CD4-positive, alpha-beta T cell (primary cell): Measurements from ENCODE around the gene FNIP2. TPM values are rescaled to one million over a fixed set of nuclear protein-coding genes. Genes with fewer than 3 reads are reported as not detected.

ENCODE experiments used
- ATAC-seq: fragments of 200-7000 bp; cut with Tn5 transposase; one replicate; pipeline ENCODE4 v1.10.0; 2022; ENCODE audit warnings: mild to moderate bottlenecking; ENCODE audit not compliant: poor library complexity
- CTCF ChIA-PET: fragments of 350-600 bp; sonication (Branson Sonifier 250); formaldehyde crosslinking; loops from one replicate; lab custom pipeline; 2021; ENCODE audit warnings: antibody characterized with exemption, inconsistent platforms; lab: Charles Lee
- POLR2A ChIA-PET: fragments of 350-600 bp; sonication (Branson Sonifier 250); formaldehyde crosslinking; loops from one replicate; lab custom pipeline; 2021; ENCODE audit warnings: antibody characterized with exemption, inconsistent platforms; lab: Charles Lee
- DNase-seq, 14 experiments: peaks; one replicate each; pipeline ENCODE4 v3.0.0-alpha.2; 2013 to 2020; ENCODE audit warnings: mixed read lengths in 2 of 14
- H3K27ac ChIP-seq, 2 donors: one replicate each; pipeline versions ENCODE4 v1.5.1 to v1.7.0; 2013; ENCODE audit warnings: low read length in 2 of 2, low read depth in 1 of 2, mild to moderate bottlenecking in 1 of 2
- H3K27me3 ChIP-seq, 2 experiments: 1 replicate in 1 of 2; 2 replicates in 1 of 2; pipeline versions ENCODE4 v1.6.1 to v1.7.0; 2013; ENCODE audit warnings: low read length in 2 of 2, control low read depth in 1 of 2, mild to moderate bottlenecking in 1 of 2, moderate library complexity in 1 of 2; ENCODE audit not compliant: insufficient read depth in 2 of 2, control insufficient read depth in 1 of 2
- H3K36me3 ChIP-seq: one replicate; pipeline ENCODE4 v1.6.1; 2013; ENCODE audit warnings: low read length, control low read depth; ENCODE audit not compliant: insufficient read depth
- H3K4me1 ChIP-seq: one replicate; pipeline ENCODE4 v1.6.1; 2013; ENCODE audit warnings: low read length, control low read depth; ENCODE audit not compliant: insufficient read depth
- H3K4me3 ChIP-seq: one replicate; pipeline ENCODE4 v1.5.1; 2013; ENCODE audit warnings: mild to moderate bottlenecking, low read length, moderate library complexity
- H3K9me3 ChIP-seq, 2 experiments: 1 replicate in 1 of 2; 2 replicates in 1 of 2; pipeline versions ENCODE4 v1.6.1 to v1.7.0; 2013; ENCODE audit warnings: low read length in 2 of 2, mild to moderate bottlenecking in 2 of 2, control low read depth in 1 of 2, moderate library complexity in 1 of 2; ENCODE audit not compliant: control insufficient read depth in 1 of 2, insufficient read depth in 1 of 2
- H3K27ac Mint-ChIP-seq: one replicate; pipeline ENCODE4 v1.8.0; 2020; ENCODE audit warnings: mixed read lengths
- H3K27me3 Mint-ChIP-seq: one replicate; pipeline ENCODE4 v1.8.0; 2021; ENCODE audit warnings: mixed read lengths
- H3K36me3 Mint-ChIP-seq: one replicate; pipeline ENCODE4 v1.8.0; 2021; ENCODE audit warnings: low read depth, mixed read lengths
- H3K4me1 Mint-ChIP-seq: one replicate; pipeline ENCODE4 v1.8.0; 2021; ENCODE audit warnings: low read depth, mixed read lengths
- H3K4me3 Mint-ChIP-seq: one replicate; pipeline ENCODE4 v1.8.0; 2020; ENCODE audit warnings: mild to moderate bottlenecking, mixed read lengths
- H3K9me3 Mint-ChIP-seq: one replicate; pipeline ENCODE4 v1.8.0; 2020; ENCODE audit warnings: mixed read lengths
- CTCF ChIP-seq: fragments of 200-600 bp; IDR thresholded peaks from one replicate; pipeline ENCODE4 v1.8.0; 2022; ENCODE audit warnings: antibody characterized with exemption, mild to moderate bottlenecking
- intact Hi-C, 2 experiments: fragments of 100-400 bp; cut with DNase I in 1 of 2; cut with micrococcal nuclease in 1 of 2; formaldehyde crosslinking; loops; one replicate each; pipeline versions ENCODE4 v1.15.1 to v1.9.0; 2023 to 2025; cut with DNase I, micrococcal nuclease
- total RNA-seq, 174 experiments: library from RNA in 2 of 174; stranded (reverse) in 2 of 174; gene quantifications; one replicate each; pipeline ENCODE4 v1.2.3 and lab custom pipeline; 2021 to 2026

Gene FNIP2
- total RNA-seq, 2 experiments from 2014 or later = 7.5 to 7.7 TPM

- TF ChIP-seq CTCF = no peak
- H3K4me3 Mint-ChIP-seq = no peak overlapping the region
Observed at GRCh38 chr4:158934996-158935669, 166.3 kb downstream of the FNIP2 start.

GRCh38 chr4:158936238-158936637, 167.4 kb downstream of the FNIP2 start:
- Histone ChIP-seq H3K4me3 (no peak overlapping the region), H3K27ac (no peak overlapping the region), H3K27me3 (no peaks in the 10 kb centered on the region), H3K9me3 (no peaks in the 10 kb centered on the region), H3K4me1 (no peaks in the 10 kb centered on the region), H3K36me3 (no peaks in the 10 kb centered on the region)
- DNase-seq (peak in 2 of 14 experiments; percentile 46 to 56), ATAC-seq (no peak)
- TF ChIP-seq CTCF = no peak
- CTCF ChIA-PET = no interaction called here
- Mint-ChIP-seq H3K27ac (no peak overlapping the region), H3K36me3 (no peaks in the 10 kb centered on the region), H3K4me1 (no peaks in the 10 kb centered on the region), H3K27me3 (peaks cover 17% of the 10 kb centered on the region), H3K9me3 (no peaks in the 10 kb centered on the region), H3K4me3 (no peak overlapping the region)
- POLR2A ChIA-PET = no interaction called here
- intact Hi-C loops = no loop called here

More at GRCh38 chr4:158934996-158935669, 166.3 kb downstream of the FNIP2 start:
- H3K27me3 Mint-ChIP-seq = peaks cover 11% of the 10 kb centered on the region
- POLR2A ChIA-PET = no interaction called here
- Histone ChIP-seq H3K36me3 (no peaks in the 10 kb centered on the region), H3K4me1 (peaks cover 4% of the 10 kb centered on the region), H3K4me3 (no peak overlapping the region), H3K27ac (no peak overlapping the region), H3K27me3 (no peaks in the 10 kb centered on the region), H3K9me3 (no peaks in the 10 kb centered on the region)
- intact Hi-C loops = no loop called here
- H3K9me3 Mint-ChIP-seq = no peaks in the 10 kb centered on the region
- no peaks in the 10 kb centered on the region for H3K36me3 Mint-ChIP-seq
- DNase-seq (no peak), ATAC-seq (no peak)
- H3K27ac Mint-ChIP-seq = no peak overlapping the region
- H3K4me1 Mint-ChIP-seq = peaks cover 9% of the 10 kb centered on the region
- CTCF ChIA-PET = no interaction called here

- H3K27ac ChIP-seq = no peak overlapping the region
- no peaks in the 10 kb centered on the region for H3K9me3 ChIP-seq
- H3K9me3 Mint-ChIP-seq = no peaks in the 10 kb centered on the region
- H3K4me3 ChIP-seq = no peak overlapping the region
- no peaks in the 10 kb centered on the region for H3K36me3 Mint-ChIP-seq
- no peaks in the 10 kb centered on the region for H3K36me3 ChIP-seq
- no peaks in the 10 kb centered on the region for H3K27me3 ChIP-seq
- intact Hi-C loops = no loop called here
- TF ChIP-seq CTCF = no peak
- H3K4me1 Mint-ChIP-seq = no peaks in the 10 kb centered on the region
- H3K27me3 Mint-ChIP-seq = peaks cover 17% of the 10 kb centered on the region
- H3K4me3 Mint-ChIP-seq = no peak overlapping the region
- no peak overlapping the region for H3K27ac Mint-ChIP-seq
- ChIA-PET CTCF (no interaction called here), POLR2A (no interaction called here)
- ATAC-seq (no peak), DNase-seq (no peak)
- H3K4me1 ChIP-seq = no peaks in the 10 kb centered on the region
Observed at GRCh38 chr4:158938220-158939044, 169.6 kb downstream of the FNIP2 start.
